ENCODE measurements around the gene CD36. TPM values are rescaled to one million over a fixed set of nuclear protein-coding genes. Genes with fewer than 3 reads are reported as not detected.
A peak's percentile ranks its signal among the peaks of the same experiment; 100 is the strongest.

Gene CD36
- total and polyA plus RNA-seq, 7 donors = 149 to 662 (median 175) TPM

DNA sequence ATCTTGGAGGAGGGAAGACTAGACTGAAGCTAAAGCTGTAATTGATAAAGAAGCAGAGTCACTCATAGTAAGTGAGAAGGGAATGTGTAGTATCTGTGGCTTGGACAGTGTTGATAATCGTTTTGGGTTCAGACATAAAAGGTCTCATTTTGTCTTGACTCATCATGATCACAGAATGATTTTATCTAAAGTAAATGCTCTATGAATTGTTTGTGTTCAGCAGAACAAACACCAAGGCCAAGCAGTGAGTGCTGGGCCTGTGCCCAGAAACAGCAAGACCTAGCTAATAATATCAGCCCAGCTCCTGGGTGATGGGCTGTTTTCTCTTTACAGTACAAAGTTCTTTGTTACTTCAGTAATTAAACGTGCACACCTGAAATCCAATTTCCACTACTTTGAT, 26.7 kb upstream of the CD36 start:
- TF ChIP-seq, protein P1, sequence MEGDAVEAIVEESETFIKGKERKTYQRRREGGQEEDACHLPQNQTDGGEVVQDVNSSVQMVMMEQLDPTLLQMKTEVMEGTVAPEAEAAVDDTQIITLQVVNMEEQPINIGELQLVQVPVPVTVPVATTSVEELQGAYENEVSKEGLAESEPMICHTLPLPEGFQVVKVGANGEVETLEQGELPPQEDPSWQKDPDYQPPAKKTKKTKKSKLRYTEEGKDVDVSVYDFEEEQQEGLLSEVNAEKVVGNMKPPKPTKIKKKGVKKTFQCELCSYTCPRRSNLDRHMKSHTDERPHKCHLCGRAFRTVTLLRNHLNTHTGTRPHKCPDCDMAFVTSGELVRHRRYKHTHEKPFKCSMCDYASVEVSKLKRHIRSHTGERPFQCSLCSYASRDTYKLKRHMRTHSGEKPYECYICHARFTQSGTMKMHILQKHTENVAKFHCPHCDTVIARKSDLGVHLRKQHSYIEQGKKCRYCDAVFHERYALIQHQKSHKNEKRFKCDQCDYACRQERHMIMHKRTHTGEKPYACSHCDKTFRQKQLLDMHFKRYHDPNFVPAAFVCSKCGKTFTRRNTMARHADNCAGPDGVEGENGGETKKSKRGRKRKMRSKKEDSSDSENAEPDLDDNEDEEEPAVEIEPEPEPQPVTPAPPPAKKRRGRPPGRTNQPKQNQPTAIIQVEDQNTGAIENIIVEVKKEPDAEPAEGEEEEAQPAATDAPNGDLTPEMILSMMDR (IDR thresholded peaks at IDR 0.05) = no peak
- H3K27me3 ChIP-seq (ENCODE audit: insufficient read depth in 3 of 3, low read length in 2 of 3) = no peaks in the 10 kb centered on the region
- H3K36me3 ChIP-seq (ENCODE audit: insufficient read depth in 1 of 2, low read depth in 1 of 2) = no peaks in the 10 kb centered on the region
- H3K4me3 ChIP-seq = peak overlapping the region; percentile 40
- no peaks in the 10 kb centered on the region for H3K9me3 ChIP-seq
- peaks cover 91% of the 10 kb centered on the region for H3K4me1 ChIP-seq
- DNase-seq = peak; percentile 38 to 50
- intact Hi-C loops (cut with DNase I) = loop anchor here in 1 of 2 donors (2.0 kb wide), 1 partner anchor 25 kb away; no protein-coding TSS in a partner anchor
- WGBS, 3 donors = 4 to 13% (median 7%) methylated on average over 2 of the region's 2 CpGs
- peak; percentile 40 to 67 (median 57) for ATAC-seq
- peak overlapping the region; percentile 87 for H3K27ac ChIP-seq

DNA sequence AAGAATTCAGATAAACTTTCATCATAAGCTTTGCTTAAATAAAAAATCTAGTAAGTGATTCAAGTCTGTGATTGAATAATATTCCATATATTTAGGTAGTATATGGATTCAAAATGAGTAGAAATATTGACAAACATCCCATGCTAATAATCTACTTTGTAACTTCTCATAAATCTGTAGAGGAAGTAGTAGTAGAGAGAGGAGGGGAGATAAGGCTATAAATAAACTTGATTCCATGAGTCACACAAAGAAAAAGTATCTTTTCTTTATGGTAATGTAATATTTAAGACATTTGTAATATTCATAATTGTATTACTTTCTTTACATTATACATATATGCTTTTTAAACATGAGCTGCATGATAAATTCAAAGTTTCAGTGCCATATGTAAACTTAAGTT, 25.6 kb upstream of the CD36 start:
- Histone ChIP-seq H3K4me1 (peaks cover 90% of the 10 kb centered on the region), H3K27me3 (ENCODE audit: insufficient read depth in 3 of 3, low read length in 2 of 3) (no peaks in the 10 kb centered on the region), H3K27ac (peak overlapping the region; percentile 87), H3K36me3 (ENCODE audit: insufficient read depth in 1 of 2, low read depth in 1 of 2) (no peaks in the 10 kb centered on the region), H3K9me3 (no peaks in the 10 kb centered on the region), H3K4me3 (peak overlapping the region; percentile 35)
- DNase-seq (no peak), ATAC-seq (no peak)
- intact Hi-C loops (cut with DNase I) = no loop called here
- TF ChIP-seq, protein P1 (IDR thresholded peaks at IDR 0.05) = no peak

DNA sequence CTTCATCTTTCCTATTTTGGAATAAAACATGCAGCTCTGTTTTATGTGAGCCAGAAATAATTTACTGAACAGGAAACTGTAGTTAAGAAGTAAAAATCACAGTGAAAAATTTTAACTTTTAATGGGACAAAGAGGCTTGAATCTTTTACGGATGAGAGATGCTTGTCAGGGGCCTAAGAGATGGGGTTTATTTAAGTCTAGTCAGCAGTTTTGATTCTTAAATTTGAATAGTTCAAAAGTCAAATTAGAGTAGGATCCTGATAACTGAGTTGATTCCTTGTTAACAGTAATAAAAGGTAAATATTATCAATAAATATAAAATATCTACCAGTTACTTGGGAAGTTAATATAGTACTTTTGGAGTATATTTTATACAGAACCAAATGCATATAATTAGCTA, 24.9 kb upstream of the CD36 start:
- H3K27me3 ChIP-seq (ENCODE audit: insufficient read depth in 3 of 3, low read length in 2 of 3) = no peaks in the 10 kb centered on the region
- ATAC-seq = no peak
- intact Hi-C loops (cut with DNase I) = no loop called here
- no peaks in the 10 kb centered on the region for H3K36me3 ChIP-seq (ENCODE audit: insufficient read depth in 1 of 2, low read depth in 1 of 2)
- H3K4me1 ChIP-seq = peaks cover 90% of the 10 kb centered on the region
- 56 to 65% (median 62%) methylated on average over 1 of the region's 1 CpG for WGBS, 3 donors
- H3K27ac ChIP-seq = peak overlapping the region; percentile 87
- no peaks in the 10 kb centered on the region for H3K9me3 ChIP-seq
- TF ChIP-seq, protein P1 (IDR thresholded peaks at IDR 0.05) = no peak
- peak overlapping the region; percentile 35 for H3K4me3 ChIP-seq
- DNase-seq = no peak

DNA sequence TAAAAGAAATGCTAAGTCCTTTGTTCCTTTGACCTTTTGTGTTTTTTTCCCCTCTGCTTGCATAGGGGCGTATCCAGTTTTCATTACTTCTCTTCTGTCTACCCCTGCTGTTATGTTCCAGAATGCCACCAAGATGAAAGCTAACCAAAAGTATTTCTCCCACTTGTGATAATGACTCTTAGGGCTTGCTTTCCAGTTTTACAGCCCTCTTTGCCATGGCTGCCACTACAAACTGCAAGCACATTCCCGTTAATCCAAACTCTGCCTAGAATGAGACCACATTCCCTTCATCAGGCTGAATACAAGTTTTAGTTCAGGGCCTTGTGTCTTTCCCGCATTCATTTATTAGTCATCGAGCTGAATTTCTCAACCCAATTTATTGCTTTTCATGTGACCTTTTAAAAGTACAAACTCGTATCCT, 23.6 kb upstream of the CD36 start:
- no peaks in the 10 kb centered on the region for H3K36me3 ChIP-seq (ENCODE audit: insufficient read depth in 1 of 2, low read depth in 1 of 2)
- ATAC-seq (peak in 2 of 4 donors; percentile 3 to 28), DNase-seq (no peak)
- no peaks in the 10 kb centered on the region for H3K9me3 ChIP-seq
- peak overlapping the region; percentile 87 for H3K27ac ChIP-seq
- peaks cover 80% of the 10 kb centered on the region for H3K4me1 ChIP-seq
- TF ChIP-seq, protein P1 (IDR thresholded peaks at IDR 0.05) = no peak
- H3K4me3 ChIP-seq = peak overlapping the region; percentile 35
- 58 to 66% (median 65%) methylated on average over 5 of the region's 5 CpGs for WGBS, 3 donors
- H3K27me3 ChIP-seq (ENCODE audit: insufficient read depth in 3 of 3, low read length in 2 of 3) = no peaks in the 10 kb centered on the region
- intact Hi-C loops (cut with DNase I) = no loop called here

DNA sequence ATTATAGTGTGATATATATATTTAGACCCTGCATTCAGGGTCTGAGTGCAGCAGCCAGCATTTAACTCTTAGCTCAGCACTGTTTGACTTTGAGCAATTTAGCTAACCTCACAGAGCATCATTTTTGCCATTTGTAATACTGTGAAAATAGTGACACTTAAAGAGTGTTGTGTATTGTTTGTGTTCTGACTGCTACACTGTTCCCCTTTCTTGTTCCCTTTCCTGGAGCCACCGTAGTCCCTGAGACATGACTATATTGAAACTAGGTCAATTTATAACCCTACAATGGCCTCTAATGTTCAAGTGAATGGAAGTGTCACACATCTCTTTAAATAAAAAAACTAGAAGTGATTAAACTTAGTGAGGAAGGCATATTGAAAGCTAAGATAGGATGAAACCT, 20.3 kb upstream of the CD36 start:
- ATAC-seq = no peak
- H3K9me3 ChIP-seq = no peaks in the 10 kb centered on the region
- H3K27ac ChIP-seq = peak overlapping the region; percentile 87
- 65 to 89% (median 83%) methylated on average over 1 of the region's 1 CpG for WGBS, 3 donors
- DNase-seq = no peak
- peak overlapping the region; percentile 41 for H3K4me3 ChIP-seq
- H3K36me3 ChIP-seq (ENCODE audit: insufficient read depth in 1 of 2, low read depth in 1 of 2) = no peaks in the 10 kb centered on the region
- intact Hi-C loops (cut with DNase I) = no loop called here
- TF ChIP-seq, protein P1 (IDR thresholded peaks at IDR 0.05) = no peak
- H3K27me3 ChIP-seq (ENCODE audit: insufficient read depth in 3 of 3, low read length in 2 of 3) = no peaks in the 10 kb centered on the region
- peaks cover 62% of the 10 kb centered on the region for H3K4me1 ChIP-seq
